ENCODE results near the gene SLC36A1. TPM values are rescaled to one million over a fixed set of nuclear protein-coding genes. Genes with fewer than 3 reads are reported as not detected.

Gene SLC36A1
- total RNA-seq, 1 experiment from 2014 or later, result 15.0 TPM

- Histone ChIP-seq H3T11ph (ENCODE audit: low read length) (no peak overlapping the region), H3K23me2 (ENCODE audit: insufficient read length, low read depth, low read length, poor library complexity, severe bottlenecking) (no peaks in the 10 kb centered on the region), H3K4me1 (ENCODE audit: insufficient read depth, low read length) (no peaks in the 10 kb centered on the region), H2BK120ac (ENCODE audit: low read depth, low read length, poor library complexity, severe bottlenecking) (no peak overlapping the region), H3K9me3 (ENCODE audit: control insufficient read depth, low read depth, low read length) (no peaks in the 10 kb centered on the region), H4K91ac (ENCODE audit: insufficient read length, low read depth, low read length) (no peak overlapping the region), H4K5ac (ENCODE audit: insufficient read length, low read depth, low read length) (no peak overlapping the region), H3K14ac (ENCODE audit: insufficient read depth, low read length) (no peak overlapping the region), H3K18ac (ENCODE audit: insufficient read length, low read depth, low read length) (no peak overlapping the region), H2AK5ac (ENCODE audit: insufficient read length, low read length) (no peak overlapping the region), H3K79me2 (ENCODE audit: insufficient read depth, low read length) (no peaks in the 10 kb centered on the region), H2BK15ac (ENCODE audit: low read depth, low read length) (no peak overlapping the region), H2AFZ (ENCODE audit: low read length) (no peak overlapping the region), H2BK5ac (ENCODE audit: insufficient read length, low read length) (no peak overlapping the region), H4K20me1 (ENCODE audit: control insufficient read depth, insufficient read depth, insufficient read length) (no peaks in the 10 kb centered on the region), H3K4me2 (ENCODE audit: insufficient read depth, insufficient read length, low read length) (no peak overlapping the region), H3K23ac (ENCODE audit: insufficient read length, low read depth, low read length) (no peak overlapping the region), H3K9ac (ENCODE audit: extremely low read depth, insufficient read length, low read length) (no peak overlapping the region), H2BK20ac (ENCODE audit: low read depth, low read length, poor library complexity, severe bottlenecking) (no peak overlapping the region), H3K4ac (ENCODE audit: low read depth, low read length) (no peak overlapping the region), H3K27me3 (ENCODE audit: insufficient read depth, low read length) (no peaks in the 10 kb centered on the region), H3K79me1 (ENCODE audit: insufficient read depth, low read depth, low read length, poor library complexity, severe bottlenecking) (no peaks in the 10 kb centered on the region), H3K56ac (ENCODE audit: insufficient read length, low read depth, low read length) (no peak overlapping the region), H4K8ac (replicated peaks; ENCODE audit: insufficient read length, low read depth, low read length) (no peak overlapping the region), H3K27ac (ENCODE audit: insufficient read length, low read depth, low read length) (no peak overlapping the region), H2BK12ac (ENCODE audit: insufficient read length, low read depth, low read length) (no peak overlapping the region)
- WGBS (ENCODE audit: extremely low coverage, insufficient read length, low lambda C conversion rate), result no CpG with 5 or more reads among the region's 5 CpGs
- Mint-ChIP-seq H3K4me3 (no peak overlapping the region), H3K4me1 (no peaks in the 10 kb centered on the region; a peak in 1 of 4 replicates), H3K27me3 (ENCODE audit: low read depth) (no peaks in the 10 kb centered on the region), H3K36me3 (ENCODE audit: insufficient read depth in 1 of 3, low read depth in 3 of 3) (no peaks in the 10 kb centered on the region), H3K9me3 (no peaks in the 10 kb centered on the region), H3K27ac (no peak overlapping the region)
- DNase-seq, result no peak
- TF ChIP-seq, protein P1, sequence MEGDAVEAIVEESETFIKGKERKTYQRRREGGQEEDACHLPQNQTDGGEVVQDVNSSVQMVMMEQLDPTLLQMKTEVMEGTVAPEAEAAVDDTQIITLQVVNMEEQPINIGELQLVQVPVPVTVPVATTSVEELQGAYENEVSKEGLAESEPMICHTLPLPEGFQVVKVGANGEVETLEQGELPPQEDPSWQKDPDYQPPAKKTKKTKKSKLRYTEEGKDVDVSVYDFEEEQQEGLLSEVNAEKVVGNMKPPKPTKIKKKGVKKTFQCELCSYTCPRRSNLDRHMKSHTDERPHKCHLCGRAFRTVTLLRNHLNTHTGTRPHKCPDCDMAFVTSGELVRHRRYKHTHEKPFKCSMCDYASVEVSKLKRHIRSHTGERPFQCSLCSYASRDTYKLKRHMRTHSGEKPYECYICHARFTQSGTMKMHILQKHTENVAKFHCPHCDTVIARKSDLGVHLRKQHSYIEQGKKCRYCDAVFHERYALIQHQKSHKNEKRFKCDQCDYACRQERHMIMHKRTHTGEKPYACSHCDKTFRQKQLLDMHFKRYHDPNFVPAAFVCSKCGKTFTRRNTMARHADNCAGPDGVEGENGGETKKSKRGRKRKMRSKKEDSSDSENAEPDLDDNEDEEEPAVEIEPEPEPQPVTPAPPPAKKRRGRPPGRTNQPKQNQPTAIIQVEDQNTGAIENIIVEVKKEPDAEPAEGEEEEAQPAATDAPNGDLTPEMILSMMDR (conservative IDR thresholded peaks at IDR 0.05), result no peak
These were observed 61.8 kb downstream of the SLC36A1 start for GRCh38 chr5:151509231-151509630.

Measured in H9 (cell line).